Keratinocyte (primary cell): ENCODE measurements around the gene PPP1R7. TPM values are rescaled to one million over a fixed set of nuclear protein-coding genes. Genes with fewer than 3 reads are reported as not detected.

ENCODE experiments used
- DNase-seq: peaks from one replicate; pipeline ENCODE4 v3.0.0-alpha.2; 2011; ENCODE audit warnings: low read depth, missing footprints, low spot score
- FAIRE-seq: peaks from 2 replicates; lab custom pipeline; 2011; peaks lifted over from hg19 to GRCh38; lab: Jason Lieb, UNC
- H2AFZ ChIP-seq: 2 replicates; pipeline ENCODE4 v1.6.0; 2012; ENCODE audit warnings: low read length, control low read depth, inconsistent platforms; ENCODE audit not compliant: control insufficient read depth
- H3K27ac ChIP-seq: 2 replicates; pipeline ENCODE4 v1.5.1; 2011; ENCODE audit warnings: low read length; ENCODE audit not compliant: control insufficient read depth, insufficient read depth
- H3K27me3 ChIP-seq: 3 replicates; pipeline ENCODE4 v1.6.0; 2011; ENCODE audit warnings: low read length; ENCODE audit not compliant: control insufficient read depth, insufficient read depth; ENCODE audit errors: extremely low read depth
- H3K36me3 ChIP-seq, 2 experiments: 2 replicates in 1 of 2; 3 replicates in 1 of 2; pipeline ENCODE4 v1.5.1; 2011; ENCODE audit warnings: low read length in 2 of 2, mild to moderate bottlenecking in 1 of 2; ENCODE audit not compliant: control insufficient read depth in 2 of 2, insufficient read depth in 2 of 2; ENCODE audit errors: extremely low read depth in 1 of 2
- H3K4me1 ChIP-seq: 3 replicates; pipeline ENCODE4 v1.5.1; 2011; ENCODE audit warnings: low read length; ENCODE audit not compliant: control insufficient read depth, insufficient read depth; ENCODE audit errors: extremely low read depth
- H3K4me2 ChIP-seq: 3 replicates; pipeline ENCODE4 v1.6.0; 2011; ENCODE audit warnings: low read depth, low read length; ENCODE audit not compliant: control insufficient read depth, insufficient read depth; ENCODE audit errors: extremely low read depth
- H3K4me3 ChIP-seq, 3 experiments: fragments of 200-600 bp in 1 of 3; sonication (generic) in 1 of 3; 2 replicates in 2 of 3; 3 replicates in 1 of 3; pipeline ENCODE4 v1.5.1; 2011 to 2016; ENCODE audit warnings: low read length in 3 of 3, mild to moderate bottlenecking in 3 of 3, control low read depth in 2 of 3, inconsistent platforms in 1 of 3, low read depth in 1 of 3, mixed read lengths in 1 of 3, mixed run types in 1 of 3, moderate library complexity in 1 of 3; ENCODE audit not compliant: control insufficient read depth in 2 of 3, insufficient read depth in 2 of 3; ENCODE audit errors: extremely low read depth in 1 of 3
- H3K79me2 ChIP-seq: 2 replicates; pipeline ENCODE4 v1.6.0; 2012; ENCODE audit warnings: low read length; ENCODE audit not compliant: control insufficient read depth, insufficient read depth
- H3K9ac ChIP-seq: 3 replicates; pipeline ENCODE4 v1.6.0; 2011; ENCODE audit warnings: low read length; ENCODE audit not compliant: control insufficient read depth, insufficient read depth; ENCODE audit errors: extremely low read depth
- H3K9me1 ChIP-seq: 3 replicates; pipeline ENCODE4 v1.6.0; 2011; ENCODE audit warnings: low read length; ENCODE audit not compliant: control insufficient read depth, insufficient read depth; ENCODE audit errors: extremely low read depth
- H3K9me3 ChIP-seq: 2 replicates; pipeline ENCODE4 v1.5.1; 2012; ENCODE audit warnings: low read depth, low read length; ENCODE audit not compliant: control insufficient read depth
- H4K20me1 ChIP-seq: 3 replicates; pipeline ENCODE4 v1.6.0; 2011; ENCODE audit warnings: low read length; ENCODE audit not compliant: control insufficient read depth, insufficient read depth; ENCODE audit errors: extremely low read depth
- EZH2 ChIP-seq: IDR thresholded peaks from one replicate; pipeline ENCODE4 v1.6.1; 2012; ENCODE audit warnings: inconsistent platforms, mild to moderate bottlenecking, low read length, moderate library complexity
- dilution Hi-C: fragments of 300-500 bp; cut with MboI; formaldehyde crosslinking; loops from one replicate; pipeline ENCODE4 v1.7.0; 2020; ENCODE audit warnings: low sequenced_read_pairs; ENCODE audit not compliant: extremely low pct_ligation_motif_present
- polyA plus RNA-seq, 5 experiments: library from polyadenylated mRNA; depleted of rRNA in 3 of 5; stranded (reverse) in 3 of 5; stranded (forward) in 1 of 5; unstranded in 1 of 5; fragments of >200 nt; gene quantifications; 1 replicate in 1 of 5; 2 replicates in 3 of 5; 3 replicates in 1 of 5; pipeline versions ENCODE4 v1.2.1 to v1.2.3, GENCODE V29; 2011 to 2012; ENCODE audit warnings: missing spikeins in 2 of 5, low read depth in 1 of 5, low replicate concordance in 1 of 5
- TF ChIP-seq, protein P1 (sequence below), 3 experiments: IDR thresholded peaks in 1 of 3; conservative IDR thresholded peaks in 1 of 3; optimal IDR thresholded peaks in 1 of 3; 2 replicates in 2 of 3; 3 replicates in 1 of 3; pipeline versions ENCODE3 to v1.5.1; 2011; ENCODE audit warnings: low read length in 3 of 3, mild to moderate bottlenecking in 3 of 3, moderate library complexity in 2 of 3, control low read depth in 1 of 3, inconsistent platforms in 1 of 3; ENCODE audit not compliant: insufficient read depth in 2 of 3; ENCODE audit errors: extremely low read depth in 1 of 3

The PPP1R7 gene
- polyA plus RNA-seq, 1 donor (not counting 4 experiments of a cell fraction or from before 2014, with no cell fraction given): 84.9 TPM

DNA sequence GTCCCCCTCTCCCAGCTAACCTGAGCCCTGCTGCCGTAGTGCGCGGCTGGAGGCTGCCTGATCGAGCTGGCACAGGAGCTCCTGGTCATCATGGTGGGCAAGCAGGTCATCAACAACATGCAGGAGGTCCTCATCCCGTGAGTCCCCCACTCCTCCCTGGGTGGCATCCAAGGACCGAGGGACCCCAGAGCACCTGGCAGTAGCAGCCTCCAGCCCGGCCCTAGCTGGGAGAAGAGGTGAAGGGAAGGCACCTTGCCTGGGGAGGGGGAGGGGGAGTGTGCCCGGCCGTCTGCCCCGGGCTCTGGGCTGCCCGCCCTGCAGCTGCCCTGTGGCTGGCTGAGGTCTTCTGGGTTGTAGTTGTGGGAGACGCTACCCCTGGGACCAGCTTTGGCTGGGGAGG lies 64.5 kb downstream of the PPP1R7 start:
- H3K4me3 ChIP-seq: no peak overlapping the region
- no peak overlapping the region for H3K27ac ChIP-seq
- no peak overlapping the region for H2AFZ ChIP-seq
- H3K36me3 ChIP-seq: no peaks in the 10 kb centered on the region
- H3K9me1 ChIP-seq: no peaks in the 10 kb centered on the region
- H3K4me1 ChIP-seq: no peaks in the 10 kb centered on the region
- no peak overlapping the region for H3K9ac ChIP-seq
- DNase-seq (no peak), FAIRE-seq (no peak)
- TF ChIP-seq, protein P1, sequence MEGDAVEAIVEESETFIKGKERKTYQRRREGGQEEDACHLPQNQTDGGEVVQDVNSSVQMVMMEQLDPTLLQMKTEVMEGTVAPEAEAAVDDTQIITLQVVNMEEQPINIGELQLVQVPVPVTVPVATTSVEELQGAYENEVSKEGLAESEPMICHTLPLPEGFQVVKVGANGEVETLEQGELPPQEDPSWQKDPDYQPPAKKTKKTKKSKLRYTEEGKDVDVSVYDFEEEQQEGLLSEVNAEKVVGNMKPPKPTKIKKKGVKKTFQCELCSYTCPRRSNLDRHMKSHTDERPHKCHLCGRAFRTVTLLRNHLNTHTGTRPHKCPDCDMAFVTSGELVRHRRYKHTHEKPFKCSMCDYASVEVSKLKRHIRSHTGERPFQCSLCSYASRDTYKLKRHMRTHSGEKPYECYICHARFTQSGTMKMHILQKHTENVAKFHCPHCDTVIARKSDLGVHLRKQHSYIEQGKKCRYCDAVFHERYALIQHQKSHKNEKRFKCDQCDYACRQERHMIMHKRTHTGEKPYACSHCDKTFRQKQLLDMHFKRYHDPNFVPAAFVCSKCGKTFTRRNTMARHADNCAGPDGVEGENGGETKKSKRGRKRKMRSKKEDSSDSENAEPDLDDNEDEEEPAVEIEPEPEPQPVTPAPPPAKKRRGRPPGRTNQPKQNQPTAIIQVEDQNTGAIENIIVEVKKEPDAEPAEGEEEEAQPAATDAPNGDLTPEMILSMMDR (optimal IDR thresholded peaks at IDR 0.05 in 1 of 3, IDR thresholded peaks at IDR 0.05 in 1 of 3, conservative IDR thresholded peaks at IDR 0.05 in 1 of 3; ENCODE audit: extremely low read depth in 1 of 3, insufficient read depth in 2 of 3, low read length in 3 of 3): no peak
- no peak for TF ChIP-seq EZH2
- H3K27me3 ChIP-seq: peaks cover 40% of the 10 kb centered on the region
- dilution Hi-C loops: no loop called here
- no peaks in the 10 kb centered on the region for H3K9me3 ChIP-seq
- H3K4me2 ChIP-seq: no peak overlapping the region
- H3K79me2 ChIP-seq: no peaks in the 10 kb centered on the region
- H4K20me1 ChIP-seq: no peaks in the 10 kb centered on the region

DNA sequence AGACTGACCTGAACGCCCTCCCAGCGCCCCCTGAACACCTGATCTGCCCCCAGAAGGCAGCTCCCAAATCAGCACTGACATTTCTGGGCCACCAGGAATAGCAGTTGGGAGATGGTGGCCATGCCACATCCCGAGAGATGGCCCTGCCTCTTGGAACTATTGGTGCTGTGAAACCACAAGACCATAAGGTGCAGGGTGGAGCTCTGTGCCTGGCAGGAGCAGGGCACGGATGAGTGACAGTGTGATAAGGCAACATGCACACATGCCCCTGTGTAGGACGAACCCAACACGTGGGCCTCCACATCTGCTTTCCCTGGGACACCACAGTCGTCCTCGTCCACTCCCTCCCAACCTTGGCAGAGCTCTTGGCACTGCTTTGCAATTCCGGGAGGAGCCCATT lies 65.2 kb downstream of the PPP1R7 start:
- Histone ChIP-seq H3K9me1 (no peaks in the 10 kb centered on the region), H3K4me3 (no peak overlapping the region), H3K79me2 (no peaks in the 10 kb centered on the region), H3K27ac (no peak overlapping the region), H3K9me3 (no peaks in the 10 kb centered on the region), H3K4me2 (no peak overlapping the region), H2AFZ (no peak overlapping the region), H3K36me3 (no peaks in the 10 kb centered on the region), H3K27me3 (peaks cover 40% of the 10 kb centered on the region), H3K9ac (no peak overlapping the region), H4K20me1 (no peaks in the 10 kb centered on the region), H3K4me1 (no peaks in the 10 kb centered on the region)
- DNase-seq (no peak), FAIRE-seq (no peak)
- dilution Hi-C loops: no loop called here
- TF ChIP-seq EZH2: no peak
- TF ChIP-seq, protein P1 (optimal IDR thresholded peaks at IDR 0.05 in 1 of 3, IDR thresholded peaks at IDR 0.05 in 1 of 3, conservative IDR thresholded peaks at IDR 0.05 in 1 of 3; ENCODE audit: extremely low read depth in 1 of 3, insufficient read depth in 2 of 3, low read length in 3 of 3): no peak
